Midbrain (tissue), 1 donor: ENCODE results near the gene DNHD1.

Experiments used
- DNase-seq: peaks from one replicate; lab custom pipeline; 2025; lab: John Stamatoyannopoulos, UW

DNHD1 gene

DNA sequence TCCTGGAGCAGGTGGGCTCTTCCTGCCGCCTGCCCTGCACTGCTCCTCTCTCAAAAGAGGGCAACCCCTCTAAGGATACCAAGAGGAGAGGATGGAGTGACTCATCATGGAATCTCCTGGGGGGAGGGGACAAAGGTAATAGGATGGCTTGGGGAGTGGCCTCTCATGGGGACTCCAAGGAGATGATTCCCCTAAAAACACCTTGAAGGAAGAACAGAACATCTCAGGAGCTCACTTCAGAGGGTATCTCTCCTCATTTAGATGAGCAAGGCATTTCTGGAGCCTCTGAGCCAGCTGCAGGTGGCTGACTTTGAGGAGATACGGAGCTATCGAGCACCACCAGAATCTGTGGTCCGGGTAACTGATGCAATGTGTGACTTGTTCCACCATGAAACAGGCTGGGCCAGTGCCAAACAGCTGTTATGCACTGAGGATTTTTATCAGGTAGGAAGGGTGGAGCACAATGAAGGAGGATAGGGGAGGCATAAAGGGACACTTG is 66.1 kb downstream of the DNHD1 start:
- no peak for DNase-seq

DNA sequence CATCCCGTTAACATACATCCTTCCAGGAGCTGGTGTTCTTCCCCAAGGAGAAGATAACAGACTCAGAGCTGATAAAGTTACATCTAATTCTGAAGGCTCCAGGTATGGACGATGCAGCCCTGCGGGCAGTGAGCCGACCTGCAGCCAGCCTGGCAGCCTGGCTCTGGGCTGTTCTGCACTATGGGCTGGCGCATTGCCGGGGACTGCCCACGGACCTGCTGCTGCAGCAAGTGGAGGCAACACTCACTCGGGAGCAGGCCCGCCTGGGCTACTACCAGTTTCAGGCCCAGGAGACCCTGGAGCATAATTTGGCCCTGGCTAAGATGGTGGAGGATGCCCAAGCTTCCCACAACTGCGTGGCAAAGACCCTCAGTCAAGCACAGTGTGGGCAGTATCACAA is 66.6 kb downstream of the DNHD1 start:
- DNase-seq, result no peak

DNA sequence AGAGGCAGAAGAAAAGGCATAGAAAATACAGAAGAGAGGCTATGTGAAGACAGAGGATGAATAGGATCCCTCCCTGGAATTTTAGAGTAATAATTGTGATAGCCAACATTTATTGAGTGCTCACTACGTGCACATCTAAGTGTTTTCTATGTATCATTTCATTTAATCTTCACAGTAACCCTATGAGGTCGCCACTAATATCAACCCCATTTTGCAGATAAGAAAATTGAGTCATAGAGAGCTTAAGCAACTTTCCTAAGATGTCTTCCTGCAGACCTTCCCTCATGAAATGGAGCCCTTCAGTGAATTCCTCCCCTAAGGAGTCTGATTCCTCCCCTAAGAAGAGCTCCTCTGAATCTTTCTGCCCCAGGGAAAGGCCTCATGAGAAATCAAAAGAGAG is 68.2 kb downstream of the DNHD1 start:
- no peak for DNase-seq

DNA sequence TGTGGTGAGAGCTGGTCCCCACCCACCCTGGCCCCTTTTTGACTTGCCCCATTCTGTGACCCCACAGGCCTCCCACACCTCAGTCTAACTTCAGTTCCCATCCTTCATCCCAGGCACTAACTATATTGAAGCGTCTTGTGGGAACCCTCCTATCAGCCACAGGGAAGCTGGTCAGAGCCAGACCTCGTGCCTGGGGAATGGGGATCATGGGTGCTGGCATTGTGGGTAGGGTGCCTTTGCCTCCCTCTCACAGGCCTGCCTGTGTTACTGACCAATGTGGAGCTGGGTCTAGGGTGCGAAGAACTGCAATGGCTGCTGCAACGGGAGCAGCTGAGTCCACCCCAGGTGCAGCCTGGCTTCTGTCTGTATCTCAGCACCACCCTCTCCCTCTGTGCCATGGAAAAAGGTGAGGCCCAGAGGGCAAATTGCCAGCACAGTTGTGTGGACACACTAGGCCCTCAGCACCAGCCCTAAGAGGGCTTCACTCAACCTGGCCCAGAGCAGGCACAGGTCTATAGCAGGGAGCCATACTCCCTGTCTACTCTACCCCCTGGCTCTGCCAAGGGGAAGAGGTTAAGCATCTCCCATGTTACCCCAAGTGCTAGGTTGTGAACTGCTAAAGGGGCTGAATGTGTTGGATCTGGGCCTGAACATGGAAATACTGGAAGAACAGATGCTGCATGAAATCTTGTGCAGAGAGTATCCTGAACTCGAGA is 69.1 kb downstream of the DNHD1 start:
- no peak for DNase-seq

GRCh38 chr11:6566704-6567370 is 69.8 kb downstream of the DNHD1 start:
- no peak for DNase-seq

DNA sequence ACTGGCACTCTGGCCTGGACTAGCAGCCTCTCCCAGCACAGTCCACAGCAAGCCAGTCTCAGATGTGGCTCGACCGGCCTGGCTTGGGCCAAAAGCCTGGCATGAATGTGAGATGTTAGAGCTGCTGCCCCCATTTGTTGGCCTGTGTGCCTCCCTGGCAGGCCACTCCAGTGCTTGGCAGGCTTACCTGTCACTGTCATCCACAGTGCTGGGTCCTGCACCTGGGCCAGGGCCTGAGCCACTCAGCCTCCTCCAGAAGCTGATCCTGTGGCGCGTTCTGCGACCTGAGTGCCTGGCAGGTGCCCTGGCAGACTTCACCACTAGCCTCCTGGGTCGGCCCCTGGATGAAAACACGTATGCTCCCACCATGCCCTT is 70.3 kb downstream of the DNHD1 start:
- no peak for DNase-seq

- DNase-seq, result peak; percentile 31
Observed at GRCh38 chr11:6568191-6568918, 71.3 kb downstream of the DNHD1 start.

DNA sequence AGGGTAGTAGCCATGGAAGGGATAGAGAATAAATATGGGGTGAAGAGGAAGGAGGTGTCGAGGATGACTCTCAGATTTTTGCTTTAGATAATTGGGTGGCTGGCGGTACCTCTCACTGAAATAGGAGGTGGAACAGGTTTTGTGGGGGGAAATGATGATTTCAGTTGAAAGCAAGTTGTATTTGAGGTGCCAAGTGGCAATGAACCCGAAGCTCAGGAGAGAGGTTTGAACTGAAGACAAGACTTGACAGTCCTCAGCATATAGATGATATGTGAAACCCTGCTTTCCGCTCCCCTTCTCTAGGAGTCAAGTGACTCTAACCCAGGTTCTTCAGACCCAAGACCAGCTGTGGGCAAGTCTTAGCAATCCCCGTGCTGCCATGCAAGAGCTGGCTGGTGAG is 72.6 kb downstream of the DNHD1 start:
- DNase-seq, result no peak

- DNase-seq, result no peak
Observed at GRCh38 chr11:6570691-6571427, 73.8 kb downstream of the DNHD1 start.

- DNase-seq, result no peak
Observed at GRCh38 chr11:6571434-6572008, 74.4 kb downstream of the DNHD1 start.

- DNase-seq, result peak; percentile 13
Observed at GRCh38 chr11:6572215-6572614, 75.1 kb downstream of the DNHD1 start.

- DNase-seq, result peak; percentile 25
Observed at GRCh38 chr11:6574816-6575715, 78.0 kb downstream of the DNHD1 start.

DNA sequence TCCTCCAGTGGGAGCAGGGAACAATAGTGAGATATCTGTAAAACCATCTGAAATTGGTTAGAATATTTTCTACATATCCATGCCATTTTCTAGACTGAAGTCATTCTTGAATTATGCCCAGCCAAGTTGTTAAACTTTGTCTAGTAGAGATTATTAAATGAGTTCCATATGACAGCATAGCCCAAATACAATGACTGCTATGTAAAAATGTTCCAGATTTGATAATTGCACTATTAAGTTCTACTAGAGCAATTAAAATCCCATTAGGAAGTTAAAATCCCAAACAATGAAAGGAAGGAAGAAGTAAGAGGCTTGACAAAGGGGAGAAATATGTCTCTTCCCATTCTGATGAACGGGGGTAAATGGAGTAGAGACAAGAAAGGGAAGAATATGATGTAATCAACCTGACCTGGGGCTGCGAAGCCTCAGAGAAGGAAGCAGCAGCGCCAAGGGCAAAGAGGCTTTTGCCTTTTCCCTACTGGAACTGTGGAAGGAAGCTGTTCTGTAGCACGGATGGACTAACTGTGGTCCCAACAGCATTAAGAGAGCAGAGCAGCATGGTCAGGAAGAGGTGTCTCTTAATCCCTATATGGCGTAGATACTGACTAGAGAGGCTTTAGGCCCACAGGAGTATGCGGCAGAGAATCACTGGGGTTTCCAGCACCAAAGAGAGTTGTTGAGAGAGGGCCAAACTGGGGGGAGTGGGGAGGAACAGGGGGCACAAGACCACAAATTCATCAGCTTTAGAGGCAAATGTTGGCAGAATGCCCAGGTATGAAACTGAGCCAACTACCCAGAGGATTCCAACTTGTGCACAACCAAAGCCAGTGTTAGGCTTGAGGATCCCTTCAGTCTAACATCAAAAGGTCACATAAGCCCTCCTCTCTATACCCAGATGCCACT is 79.6 kb downstream of the DNHD1 start:
- peak; percentile 92 for DNase-seq

DNA sequence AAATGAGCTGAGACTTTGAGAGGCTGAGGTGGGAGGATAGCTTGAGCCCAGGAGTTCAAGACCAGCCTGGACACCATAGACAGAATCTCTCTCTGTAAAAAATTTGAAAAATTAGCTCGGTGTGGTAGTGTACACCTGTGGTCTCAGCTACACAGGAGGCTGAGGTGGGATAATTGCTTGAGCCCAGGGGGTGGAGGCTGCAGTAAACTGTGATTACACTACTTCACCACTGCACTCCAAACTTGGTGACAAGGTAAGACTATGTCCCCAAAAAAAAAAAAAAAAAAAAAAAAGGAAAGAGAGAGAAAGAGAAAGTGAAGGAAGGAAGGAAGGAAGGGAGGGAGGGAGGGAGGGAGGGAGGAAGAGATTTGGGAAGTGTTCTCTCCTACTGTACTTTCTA is 81.1 kb downstream of the DNHD1 start:
- DNase-seq, result no peak

- DNase-seq, result no peak
Observed at GRCh38 chr11:6579681-6580080, 82.6 kb downstream of the DNHD1 start.

GRCh38 chr11:6583584-6583983 is 86.5 kb downstream of the DNHD1 start:
- no peak for DNase-seq

DNA sequence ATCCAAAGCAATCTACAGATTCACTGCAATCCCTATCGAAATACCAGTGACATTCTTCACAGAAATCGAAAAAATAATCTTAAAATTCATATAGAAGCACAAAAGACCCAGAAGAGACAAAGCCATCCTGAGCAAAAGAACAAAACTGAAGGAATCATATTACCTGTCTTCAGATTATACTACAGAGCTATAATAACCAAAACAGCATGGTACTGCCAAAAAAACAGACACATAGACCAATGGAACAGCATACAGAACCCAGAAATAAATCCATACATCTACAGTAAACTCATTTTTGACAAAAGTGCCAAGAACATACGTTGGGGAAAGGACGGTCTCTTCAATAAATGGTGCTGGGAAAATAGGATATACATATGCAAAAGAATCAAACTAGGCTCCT is 87.4 kb downstream of the DNHD1 start:
- DNase-seq, result no peak

- no peak for DNase-seq
Observed at GRCh38 chr11:6586434-6587359, 89.6 kb downstream of the DNHD1 start.
